C4-2B (cell line): ENCODE results near the gene CFAP45.

ENCODE experiments used
- ZFX ChIP-seq: fragments of 450-650 bp; IDR thresholded peaks from 2 replicates; pipeline ENCODE4 v1.6.1; 2017
- TF ChIP-seq, protein P1 (sequence below): fragments of 450-650 bp; conservative IDR thresholded peaks from 2 replicates; pipeline ENCODE4 v1.5.1; 2017; ENCODE audit warnings: mild to moderate bottlenecking

DNA sequence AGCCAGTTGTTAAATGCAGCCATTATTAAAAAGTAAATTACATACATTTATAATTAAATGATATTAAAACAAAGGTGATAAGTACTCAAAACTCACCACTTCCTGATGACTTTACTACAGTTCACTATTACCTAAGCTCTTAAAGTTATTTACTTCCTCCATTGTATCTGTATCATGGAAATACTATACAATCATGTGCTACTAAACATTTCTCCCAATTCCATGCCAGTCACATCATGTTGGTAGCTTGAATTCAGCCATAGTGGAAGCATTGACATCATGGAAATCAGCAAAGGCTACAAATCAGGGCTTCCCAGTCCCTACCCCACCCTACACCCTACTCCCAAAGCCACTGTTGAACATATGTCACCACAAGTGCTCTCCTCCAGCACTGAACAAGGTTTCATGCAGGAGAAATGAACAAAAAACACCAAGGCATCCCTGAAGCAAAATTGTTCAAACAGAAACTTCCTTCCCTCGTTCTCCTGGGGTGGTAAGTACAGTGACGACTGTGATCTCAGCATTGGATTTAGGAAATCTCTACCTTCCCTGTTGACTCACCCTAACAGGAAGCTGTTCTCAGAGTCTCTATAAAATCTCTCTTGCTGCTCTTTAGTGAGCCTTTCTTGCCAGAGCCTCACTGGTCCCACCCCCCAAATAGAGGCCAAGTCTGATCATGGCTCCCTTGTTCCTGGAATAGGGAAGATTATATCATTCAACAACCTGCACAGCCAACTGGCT is 50.2 kb downstream of the CFAP45 start:
- TF ChIP-seq, protein P1, sequence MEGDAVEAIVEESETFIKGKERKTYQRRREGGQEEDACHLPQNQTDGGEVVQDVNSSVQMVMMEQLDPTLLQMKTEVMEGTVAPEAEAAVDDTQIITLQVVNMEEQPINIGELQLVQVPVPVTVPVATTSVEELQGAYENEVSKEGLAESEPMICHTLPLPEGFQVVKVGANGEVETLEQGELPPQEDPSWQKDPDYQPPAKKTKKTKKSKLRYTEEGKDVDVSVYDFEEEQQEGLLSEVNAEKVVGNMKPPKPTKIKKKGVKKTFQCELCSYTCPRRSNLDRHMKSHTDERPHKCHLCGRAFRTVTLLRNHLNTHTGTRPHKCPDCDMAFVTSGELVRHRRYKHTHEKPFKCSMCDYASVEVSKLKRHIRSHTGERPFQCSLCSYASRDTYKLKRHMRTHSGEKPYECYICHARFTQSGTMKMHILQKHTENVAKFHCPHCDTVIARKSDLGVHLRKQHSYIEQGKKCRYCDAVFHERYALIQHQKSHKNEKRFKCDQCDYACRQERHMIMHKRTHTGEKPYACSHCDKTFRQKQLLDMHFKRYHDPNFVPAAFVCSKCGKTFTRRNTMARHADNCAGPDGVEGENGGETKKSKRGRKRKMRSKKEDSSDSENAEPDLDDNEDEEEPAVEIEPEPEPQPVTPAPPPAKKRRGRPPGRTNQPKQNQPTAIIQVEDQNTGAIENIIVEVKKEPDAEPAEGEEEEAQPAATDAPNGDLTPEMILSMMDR = no peak
- no peak for TF ChIP-seq ZFX
